HG03442 (cell line): ENCODE results near the gene MCM7.

Source experiments
- ATAC-seq: cut with Tn5 transposase; IDR thresholded peaks from one replicate; pipeline ENCODE4 v1.9.1; 2021; ENCODE audit warnings: mild to moderate bottlenecking, moderate library complexity; ENCODE audit not compliant: unreplicated experiment

Gene MCM7

GRCh38 chr7:100124301-100125230, 23.4 kb upstream of the MCM7 start:
- no peak for ATAC-seq

- ATAC-seq = no peak
These were observed 21.4 kb upstream of the MCM7 start for GRCh38 chr7:100122568-100122967.

- ATAC-seq = no peak
These were observed 20.9 kb upstream of the MCM7 start for GRCh38 chr7:100122067-100122466.

- no peak for ATAC-seq
These were observed 19.5 kb upstream of the MCM7 start for GRCh38 chr7:100120733-100121036.

- ATAC-seq = peak; percentile 22
These were observed 19.0 kb upstream of the MCM7 start for GRCh38 chr7:100119970-100120732.

GRCh38 chr7:100119072-100119969, 18.1 kb upstream of the MCM7 start, which contains the start of the genes CNPY4 and TAF6:
TSS of gene CNPY4 (plus strand) at chr7:100119634. CDS start at chr7:100119745, 111 bp downstream.
TSS of gene TAF6 (minus strand) at chr7:100119358. CDS start at chr7:100114209, 5,149 bp downstream.
- peak; percentile 68 for ATAC-seq

GRCh38 chr7:100118388-100119071, 17.3 kb upstream of the MCM7 start:
- no peak for ATAC-seq

- ATAC-seq = no peak
These were observed 13.8 kb upstream of the MCM7 start for GRCh38 chr7:100115026-100115425.

GRCh38 chr7:100111914-100112313, 10.7 kb upstream of the MCM7 start:
- no peak for ATAC-seq

- ATAC-seq = no peak
These were observed 10.0 kb upstream of the MCM7 start for GRCh38 chr7:100111156-100111555.

GRCh38 chr7:100109521-100110163, 8.4 kb upstream of the MCM7 start:
- no peak for ATAC-seq

GRCh38 chr7:100107890-100108289, 6.7 kb upstream of the MCM7 start:
- no peak for ATAC-seq

- ATAC-seq = no peak
These were observed 6.0 kb upstream of the MCM7 start for GRCh38 chr7:100107125-100107737.

GRCh38 chr7:100106633-100107032, 5.4 kb upstream of the MCM7 start:
- ATAC-seq = no peak

GRCh38 chr7:100105534-100105933, 4.3 kb upstream of the MCM7 start:
- no peak for ATAC-seq

- no peak for ATAC-seq
These were observed 2.0 kb upstream of the MCM7 start for GRCh38 chr7:100102950-100103840.

- ATAC-seq = peak; percentile 61
These were observed 679 bp downstream of the MCM7 start for GRCh38 chr7:100100420-100101015.

GRCh38 chr7:100099452-100099851, 1.7 kb downstream of the MCM7 start:
- ATAC-seq = no peak
